GM18909 (cell line): ENCODE measurements around the gene CARD19.
A peak's percentile ranks its signal among the peaks of the same experiment; 100 is the strongest.

Source experiments
- ATAC-seq: cut with Tn5 transposase; IDR thresholded peaks from one replicate; pipeline ENCODE4 v1.9.1; 2021; ENCODE audit warnings: mild to moderate bottlenecking; ENCODE audit not compliant: unreplicated experiment, poor library complexity

Gene CARD19

DNA sequence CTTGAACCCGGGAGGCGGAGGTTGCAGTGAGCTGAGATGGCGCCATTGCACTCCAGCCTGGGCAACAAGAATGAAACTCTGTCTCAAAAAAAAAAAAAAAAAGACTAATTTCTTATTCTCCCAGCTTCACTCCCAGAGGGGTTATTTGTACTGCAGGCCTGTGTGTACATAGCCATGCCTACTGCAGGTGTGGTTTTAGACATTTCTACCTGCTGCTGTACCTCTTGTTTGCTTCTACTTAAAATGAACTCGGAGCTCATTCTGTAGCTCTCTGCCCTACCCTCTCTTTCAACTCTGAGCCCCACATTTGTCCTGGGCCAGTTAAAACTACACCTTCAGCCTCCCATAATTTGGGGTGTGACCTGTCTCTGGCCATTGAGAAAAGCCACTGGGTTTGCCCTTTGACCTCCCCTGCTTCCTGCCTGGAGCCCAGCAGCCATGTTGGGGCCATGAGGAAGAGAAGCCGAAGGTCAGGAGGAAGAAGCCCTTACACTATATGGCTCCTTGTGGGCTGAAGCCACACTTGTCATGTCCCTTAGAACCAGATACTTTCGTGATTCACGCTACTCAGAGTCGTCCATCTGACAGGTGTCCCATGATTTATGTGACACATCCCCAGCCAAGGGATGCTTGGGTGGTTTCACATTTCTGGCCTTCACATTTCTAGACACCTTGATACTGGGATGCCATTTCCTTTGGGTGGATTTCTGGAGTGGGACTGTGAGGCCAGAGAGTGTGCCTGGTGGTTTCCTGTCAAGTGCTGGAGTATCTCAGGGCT lies 9.4 kb upstream of the CARD19 start:
- no peak for ATAC-seq

DNA sequence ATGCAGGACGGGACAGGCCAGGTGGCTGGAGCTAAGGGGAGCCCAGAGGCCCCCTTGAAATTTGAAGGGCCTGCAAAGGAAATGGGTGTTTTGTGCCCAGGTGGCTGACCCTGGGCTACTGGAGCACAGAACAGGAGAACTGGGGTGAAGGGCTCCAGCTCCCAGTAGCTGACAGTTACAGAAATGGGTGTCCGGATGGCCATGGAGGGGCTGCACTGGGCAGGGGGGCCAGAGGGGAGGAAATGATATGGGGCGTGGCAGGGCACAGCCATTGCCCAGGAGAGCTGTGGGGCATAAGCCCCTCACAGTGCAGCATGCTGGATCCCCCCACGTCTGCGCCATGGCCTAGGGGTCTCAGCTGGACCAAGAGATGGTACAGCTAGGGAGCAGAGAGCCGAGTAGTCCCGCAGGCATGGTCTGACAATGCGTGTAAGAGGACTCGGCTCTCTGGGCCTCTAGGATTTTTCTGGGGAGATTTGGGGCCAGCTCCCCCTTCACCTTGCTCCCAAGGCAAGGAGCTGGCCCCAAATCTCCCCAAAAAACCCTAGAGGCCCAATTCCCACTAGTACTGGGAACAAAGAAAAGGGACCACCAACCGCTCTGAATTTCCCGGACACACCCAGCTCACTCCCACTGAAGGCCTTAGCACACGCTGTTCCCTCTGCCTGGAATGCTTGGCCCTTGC lies 7.9 kb upstream of the CARD19 start:
- no peak for ATAC-seq

DNA sequence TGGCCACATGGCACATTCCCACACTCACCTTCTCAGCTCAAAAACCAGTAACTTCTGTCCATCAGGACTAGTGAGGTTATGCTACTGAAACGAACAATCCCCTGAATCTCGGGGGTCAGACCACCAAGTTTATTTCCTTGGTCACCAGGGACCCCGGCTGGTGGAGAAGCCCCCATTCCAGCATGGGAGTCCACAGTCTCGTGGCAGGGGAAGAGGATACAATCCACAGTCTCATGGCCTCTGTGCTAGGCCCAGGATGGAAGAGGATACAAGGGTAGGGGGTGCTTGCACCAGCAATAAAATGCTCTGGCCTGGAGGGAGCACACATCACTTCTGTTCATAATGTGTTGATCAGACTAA lies 7.4 kb upstream of the CARD19 start:
- no peak for ATAC-seq

DNA sequence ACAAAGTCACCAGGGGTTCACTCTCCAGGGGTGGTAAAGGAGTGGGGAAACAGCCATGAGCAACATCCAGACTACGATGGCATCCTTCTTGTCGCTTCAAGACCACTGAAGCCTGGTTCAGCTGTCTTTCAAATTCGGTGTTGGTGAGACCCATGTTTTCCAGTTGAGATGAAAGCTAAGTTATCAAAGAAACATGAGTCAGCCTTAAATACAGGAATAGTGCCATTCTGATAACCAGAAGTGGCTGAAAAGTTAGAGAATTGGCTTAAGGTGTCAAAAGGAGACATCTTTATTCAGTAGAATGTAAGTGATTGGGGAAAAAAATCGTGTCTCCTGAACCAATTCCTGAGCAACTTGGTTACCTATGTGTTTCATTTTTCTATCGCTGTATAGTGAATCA lies 7.0 kb upstream of the CARD19 start:
- no peak for ATAC-seq

DNA sequence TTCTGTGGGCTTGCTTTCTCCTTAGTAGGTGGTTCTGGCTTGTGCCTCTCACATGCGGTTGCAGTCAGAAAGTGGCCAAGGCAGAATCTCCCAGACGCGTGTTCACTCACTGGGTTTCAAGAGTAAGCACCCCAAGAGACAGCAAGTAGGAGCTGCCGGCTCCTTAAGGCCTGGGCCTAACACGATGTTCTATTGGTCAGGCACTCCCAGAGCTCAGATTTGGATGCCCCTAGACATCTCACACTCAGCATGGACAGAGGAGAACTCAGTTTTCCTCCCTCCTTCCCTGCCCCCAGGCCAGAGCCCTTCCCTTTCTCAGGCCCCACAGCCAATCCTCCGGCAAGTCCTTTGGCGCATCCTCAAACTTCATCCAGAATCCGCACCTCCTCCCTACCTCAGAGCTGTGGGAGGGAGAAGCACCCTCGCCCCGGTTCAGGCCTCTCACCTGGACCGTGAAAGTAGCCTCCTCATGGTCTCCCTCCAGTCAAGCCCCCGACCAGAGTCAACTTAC lies 6.5 kb upstream of the CARD19 start:
- ATAC-seq = no peak

DNA sequence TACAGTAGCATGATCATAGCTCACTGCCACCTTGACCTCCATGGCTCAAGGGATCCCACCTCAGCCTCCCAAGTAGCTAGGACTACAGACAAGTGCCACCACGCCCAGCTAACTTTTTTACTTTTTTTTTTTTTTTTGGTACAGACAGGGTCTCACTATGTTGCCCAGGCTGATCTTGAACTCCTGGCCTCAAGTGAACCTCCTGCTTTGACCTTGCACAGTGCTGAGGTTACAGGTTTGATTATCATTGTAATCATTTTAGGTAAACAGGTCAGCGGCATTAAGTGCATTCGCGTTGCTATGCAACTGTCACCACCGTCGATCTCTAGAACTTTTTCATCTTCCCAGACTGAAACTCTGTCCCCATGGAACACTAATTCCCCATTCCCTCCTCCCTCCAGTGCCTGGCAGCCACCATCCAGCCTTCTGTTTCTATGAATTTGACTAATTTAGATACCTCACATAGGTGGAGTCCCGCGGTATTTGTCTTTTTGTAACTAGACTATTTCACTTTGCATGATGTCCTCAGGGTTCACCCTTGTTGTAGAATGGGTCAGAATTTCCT lies 5.8 kb upstream of the CARD19 start:
- no peak for ATAC-seq

DNA sequence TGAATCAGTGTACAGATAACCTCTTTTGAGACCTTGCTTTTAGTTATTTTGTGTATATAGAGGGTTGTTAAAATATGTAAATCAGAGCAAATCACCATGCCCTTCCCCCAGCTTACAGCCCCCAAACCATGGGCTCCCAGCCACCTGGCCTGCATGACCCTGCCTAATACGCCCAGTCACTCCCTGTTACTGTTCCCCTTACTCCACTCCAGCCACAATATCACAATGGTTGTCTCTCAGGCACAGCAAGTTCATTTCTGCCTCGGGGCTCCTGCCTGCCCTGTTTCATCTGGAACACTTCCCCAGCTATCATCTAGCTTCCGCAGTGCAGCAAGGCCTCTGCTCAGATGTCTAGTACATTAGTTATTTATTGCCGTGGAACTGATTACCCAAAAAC lies 5.0 kb upstream of the CARD19 start:
- ATAC-seq = no peak

DNA sequence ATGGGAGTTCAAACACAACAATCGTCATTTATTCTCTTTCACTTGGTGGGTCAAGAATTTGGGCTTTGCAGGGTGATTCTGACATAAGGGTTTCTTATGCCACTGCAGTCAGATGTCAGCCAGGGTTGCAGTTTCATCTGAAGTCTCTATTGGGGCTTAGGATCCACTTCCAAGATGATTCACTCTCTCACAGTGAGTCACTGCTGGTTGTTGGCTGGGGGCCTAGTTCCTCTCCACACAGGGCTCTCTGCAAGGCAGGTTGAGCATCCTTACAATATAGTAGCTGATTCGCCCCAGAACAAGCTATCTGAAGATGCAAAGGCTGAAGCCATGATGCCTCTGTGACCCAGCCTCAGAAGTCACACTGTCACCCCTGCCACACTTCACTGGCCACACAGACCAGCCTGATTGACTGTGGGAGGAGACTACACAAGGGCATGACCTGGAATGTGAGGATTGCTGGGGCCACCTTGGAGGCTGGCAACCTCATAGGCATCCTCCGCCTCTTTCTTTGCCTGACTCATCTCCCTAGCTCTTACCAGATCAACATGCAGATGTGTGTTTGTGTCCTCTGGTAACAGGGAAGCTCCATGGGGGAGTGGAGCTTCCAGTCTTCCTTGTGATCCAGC lies 4.5 kb upstream of the CARD19 start:
- ATAC-seq = no peak

DNA sequence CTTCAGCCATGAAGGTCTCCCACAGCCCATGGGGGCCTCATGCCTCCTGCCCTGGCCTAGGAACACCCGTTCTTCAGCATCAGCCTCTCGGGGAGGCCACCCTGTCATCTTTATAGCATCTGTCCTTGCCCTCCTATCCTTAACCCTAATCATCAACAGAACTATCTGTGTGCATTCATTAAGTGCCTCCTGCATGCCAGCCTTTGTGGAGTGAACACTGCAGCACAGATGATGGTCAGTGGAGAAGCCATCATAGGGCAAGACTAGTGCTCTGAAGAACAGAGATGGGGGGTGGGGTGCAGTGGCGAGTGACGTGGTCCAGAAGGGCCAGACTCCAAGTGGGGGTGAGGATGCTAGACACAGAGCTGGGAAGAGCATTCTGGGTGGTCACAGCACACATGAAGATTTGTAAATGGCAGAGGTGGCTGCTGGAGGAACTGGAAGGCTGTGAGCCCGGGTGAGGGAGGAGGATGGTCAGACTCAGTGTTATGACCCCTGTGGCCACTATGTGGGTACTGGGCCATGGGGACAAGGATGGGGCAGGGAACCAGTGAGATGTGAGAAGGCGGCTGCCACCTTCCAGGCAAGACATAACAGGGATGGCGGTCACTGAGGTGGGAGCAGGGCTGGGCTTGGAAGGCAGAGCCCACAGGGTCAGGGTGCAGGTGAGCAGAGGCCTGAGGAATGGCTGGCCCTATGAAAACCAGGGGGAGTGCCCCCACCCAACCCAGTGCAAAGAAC lies 3.6 kb upstream of the CARD19 start:
- ATAC-seq = no peak

DNA sequence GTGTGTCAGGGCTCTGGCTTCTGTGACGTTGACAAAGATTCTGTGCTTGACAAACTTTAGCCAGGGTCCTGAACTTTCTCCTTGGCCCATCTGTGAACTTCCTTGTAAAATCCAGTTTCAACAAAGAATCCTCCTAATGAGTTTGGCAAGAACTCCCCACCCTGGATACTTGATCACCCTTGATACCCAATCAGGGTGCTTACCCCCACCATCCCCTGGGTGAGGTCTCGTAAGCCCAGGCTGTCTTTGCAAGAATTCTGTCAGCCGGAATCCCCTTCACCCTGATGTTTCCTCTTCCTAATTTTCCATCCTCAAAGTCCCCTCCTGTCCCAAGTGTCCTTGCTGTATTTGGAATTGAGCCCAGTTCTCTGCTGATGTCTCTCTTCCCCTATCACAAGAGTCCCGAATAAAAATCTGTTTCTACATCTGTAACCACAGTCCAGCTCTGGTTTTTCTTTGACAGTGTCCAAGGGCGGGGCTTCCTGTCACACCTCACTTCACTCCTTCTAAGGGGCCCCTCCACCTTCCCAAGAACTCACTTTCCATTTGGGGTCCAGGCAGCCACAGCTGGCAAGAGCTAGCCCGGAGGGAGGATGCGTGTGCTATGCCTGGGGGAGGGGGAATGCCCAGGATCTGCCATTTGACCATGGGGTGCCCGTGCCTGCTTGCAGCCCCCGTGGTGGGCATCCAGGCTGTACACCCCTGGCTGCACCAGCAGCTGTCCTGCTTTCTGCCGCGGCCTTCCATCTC lies 2.7 kb upstream of the CARD19 start:
- ATAC-seq = no peak

DNA sequence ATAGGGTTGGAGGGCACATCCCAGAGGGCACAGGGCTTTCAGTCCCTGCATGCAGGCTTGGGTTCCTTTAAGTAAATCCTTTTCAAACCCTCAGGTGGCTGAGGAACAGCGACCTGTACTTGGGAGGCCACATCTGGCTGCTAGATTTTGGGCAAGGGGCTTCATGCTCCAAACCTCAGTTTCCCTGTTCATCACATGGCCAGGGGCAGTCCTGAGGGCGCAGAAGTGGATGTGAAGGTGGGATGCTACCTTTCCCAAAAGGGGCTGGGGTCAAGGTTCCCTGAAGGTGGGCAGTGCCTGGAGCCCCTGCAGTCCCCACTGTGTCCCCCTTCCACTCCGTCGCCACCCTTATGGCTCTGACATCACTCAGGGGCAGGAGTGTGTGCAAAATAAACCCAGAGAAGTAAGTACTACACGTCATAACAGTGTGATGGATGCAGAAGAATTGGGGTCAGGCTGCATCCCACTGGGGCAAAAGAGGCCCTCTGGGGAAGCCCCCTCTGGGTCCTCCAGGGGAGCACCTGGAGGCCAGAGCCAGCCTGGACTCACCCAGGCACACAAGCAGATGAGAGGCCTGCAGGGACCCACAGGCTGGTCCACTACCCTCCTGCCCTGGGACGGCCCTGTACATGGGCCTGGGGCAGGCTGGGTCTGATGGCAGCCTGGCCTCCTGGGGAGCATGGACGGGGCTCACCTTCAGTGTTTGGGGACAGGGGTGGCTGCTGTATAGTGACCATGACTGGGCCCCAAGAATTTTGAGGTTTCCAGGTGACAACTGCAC lies 1.9 kb upstream of the CARD19 start:
- no peak for ATAC-seq

DNA sequence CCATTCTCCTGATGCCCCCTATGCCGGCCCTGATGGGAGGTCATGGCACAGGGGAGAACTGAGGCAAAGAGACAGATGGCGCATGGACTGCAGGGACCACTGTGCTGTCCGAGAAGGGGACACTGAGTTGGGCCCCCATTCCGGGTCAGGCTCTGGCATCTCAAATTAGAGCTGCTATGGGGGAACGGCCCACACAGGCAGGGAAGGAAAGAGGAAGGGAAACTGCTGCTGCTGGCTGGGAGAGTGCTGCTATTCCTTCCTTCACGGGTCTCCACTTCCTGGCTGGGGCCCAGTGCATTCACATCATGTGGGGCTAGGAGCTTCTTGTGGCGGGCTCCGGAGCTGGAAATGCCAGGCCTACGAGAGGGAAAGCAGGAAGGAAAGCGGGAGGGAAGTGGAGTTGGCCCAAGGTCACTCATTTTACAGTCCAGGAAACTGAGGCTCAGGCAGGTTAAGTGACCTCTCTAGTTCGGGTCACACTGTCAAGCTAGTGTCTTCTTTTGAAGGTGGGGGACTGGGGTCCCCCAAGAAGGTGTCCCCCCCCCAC lies 1.3 kb upstream of the CARD19 start:
- ATAC-seq = no peak

DNA sequence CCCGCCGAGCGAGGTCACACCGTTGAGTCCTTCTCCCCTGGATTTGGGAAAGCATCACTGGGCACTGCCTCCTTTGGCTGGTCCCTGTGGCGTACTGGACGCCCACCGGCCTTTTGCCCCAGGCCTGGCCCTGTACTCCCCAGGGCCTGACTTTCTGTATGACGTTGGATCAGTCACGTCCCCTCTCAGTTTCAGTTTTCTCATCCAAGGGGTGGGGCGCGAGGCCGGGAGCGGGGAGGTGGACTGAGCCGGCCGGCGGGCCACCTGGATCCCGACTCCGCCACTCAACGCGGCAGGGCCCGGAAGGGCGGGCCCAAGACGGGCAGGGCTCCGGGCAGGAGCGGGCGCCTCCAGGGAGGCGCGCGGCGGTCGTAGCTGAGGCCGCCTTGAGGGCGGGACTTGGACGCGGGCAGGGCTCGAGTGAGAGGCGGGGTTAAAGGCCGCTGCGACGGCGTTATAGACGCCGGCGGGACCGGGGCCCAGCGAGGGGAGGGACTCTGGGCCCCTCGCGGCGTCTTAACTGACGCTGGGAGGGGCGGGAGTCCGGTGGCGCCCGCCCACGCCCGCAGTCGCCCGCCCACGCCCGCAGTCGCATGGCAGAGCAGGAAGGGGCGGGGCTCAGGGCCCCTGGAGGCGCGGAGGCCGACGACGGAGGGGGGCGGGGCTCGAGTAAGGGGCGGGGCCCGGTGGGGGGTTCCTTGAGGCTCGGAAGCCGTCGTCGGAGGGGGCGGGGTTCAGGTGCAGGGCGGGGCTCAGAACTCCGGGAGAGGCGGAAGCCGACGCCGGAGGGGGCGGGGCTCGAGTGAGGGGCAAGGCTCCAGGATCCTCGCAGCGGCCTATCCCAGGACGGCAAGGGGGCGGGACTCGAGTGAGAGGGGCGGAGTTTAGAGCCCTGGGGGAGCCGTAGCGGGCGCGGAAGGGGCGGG lies 549 bp upstream of the CARD19 start:
- peak; percentile 63 for ATAC-seq

DNA sequence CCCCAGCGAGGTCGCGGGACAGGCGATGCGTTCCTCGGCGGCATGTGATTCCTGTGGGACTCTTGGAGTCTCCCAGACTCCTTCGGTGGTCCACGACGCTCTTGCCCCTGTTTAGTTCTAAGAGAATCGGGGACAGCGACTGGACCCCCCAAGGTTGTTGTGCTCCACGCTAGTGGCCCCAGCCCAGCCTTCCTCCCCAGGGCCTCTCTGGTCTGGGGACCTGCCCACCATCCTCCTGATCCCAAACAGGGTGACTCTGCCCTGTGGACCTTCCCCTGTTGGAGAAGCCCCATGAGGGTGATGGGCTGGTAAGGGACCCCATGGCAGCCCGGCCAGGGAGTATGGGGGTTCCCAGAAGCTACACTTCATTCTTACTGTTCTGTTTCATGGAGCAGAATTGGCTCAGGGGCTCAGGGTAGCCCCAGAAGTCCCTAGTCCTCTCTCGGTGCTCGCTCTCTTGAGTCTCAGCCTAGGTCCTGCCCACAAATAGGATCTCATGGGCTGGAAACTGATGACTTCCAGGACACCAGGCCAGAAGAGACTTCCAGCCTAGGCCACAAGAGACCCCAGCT lies 880 bp downstream of the CARD19 start:
- no peak for ATAC-seq

DNA sequence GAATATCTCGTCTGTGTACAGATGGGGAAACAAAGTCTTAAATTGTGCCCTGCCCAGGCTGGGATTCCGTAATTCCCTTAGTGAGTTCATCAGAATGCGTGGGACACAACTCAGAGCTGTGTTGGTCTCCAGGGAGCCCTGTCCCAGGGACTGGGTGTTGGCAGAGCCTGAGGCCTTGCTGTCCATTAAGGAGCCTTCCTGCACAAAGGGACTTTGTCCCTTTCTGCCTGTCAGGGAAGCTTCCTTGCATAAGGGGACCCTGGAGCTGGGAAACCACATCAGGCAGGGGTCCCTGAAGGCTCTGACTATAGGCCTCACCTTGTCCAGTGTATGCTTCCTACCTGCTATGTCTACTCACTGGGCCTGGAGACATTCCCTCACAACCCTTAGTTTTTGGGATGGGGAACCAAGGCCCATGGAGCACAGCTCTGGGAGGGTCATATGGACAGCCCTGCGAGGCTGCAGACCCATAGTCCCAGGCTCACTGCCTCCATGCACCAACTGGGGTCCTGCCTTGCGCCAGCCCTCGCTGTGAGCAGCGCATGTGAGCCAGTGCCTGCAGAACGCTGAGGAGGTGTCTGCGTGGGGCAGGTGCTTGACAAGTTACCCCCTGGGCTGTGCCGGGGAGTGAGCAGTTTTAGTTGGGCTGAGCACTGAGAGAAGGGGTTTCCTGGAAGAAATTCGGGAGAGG lies 1.6 kb downstream of the CARD19 start:
- ATAC-seq = no peak

DNA sequence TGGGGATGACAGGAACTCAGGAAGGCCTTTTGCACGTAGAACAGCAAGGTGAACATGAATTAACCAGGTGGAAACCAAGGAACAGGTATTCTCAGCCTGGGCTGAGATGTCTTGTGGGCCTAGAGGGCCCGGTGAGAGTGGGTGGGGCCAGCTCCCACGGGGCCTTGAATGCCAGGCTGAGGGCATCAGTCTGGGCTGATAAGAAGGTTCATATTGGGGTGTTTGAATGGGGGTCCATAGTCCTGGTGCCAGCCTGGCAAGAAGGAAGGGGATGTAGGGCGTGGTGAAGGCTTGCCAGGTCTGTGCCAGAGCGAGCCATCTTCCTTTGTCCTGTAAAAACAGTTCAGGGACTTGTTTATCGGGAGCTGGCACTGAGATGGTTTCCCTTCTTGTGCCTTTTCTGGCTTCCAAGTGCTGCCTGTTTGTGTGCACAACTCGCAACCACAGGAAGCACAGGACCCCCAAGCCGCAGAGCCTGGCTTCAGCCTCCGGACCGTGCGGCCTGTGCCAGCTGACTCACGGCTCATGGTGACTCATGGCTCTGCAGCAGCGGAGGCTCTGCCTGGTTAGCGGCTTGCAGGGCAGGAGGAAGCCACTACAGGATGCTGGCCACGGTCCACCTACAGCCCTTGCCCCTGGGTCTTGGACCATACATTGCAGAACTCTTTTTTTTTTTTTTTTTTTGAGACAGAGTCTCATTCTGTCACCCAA lies 2.4 kb downstream of the CARD19 start:
- ATAC-seq = no peak
